Hepatocyte (in vitro differentiated cells): Measurements from ENCODE around the gene PHF12. TPM values are rescaled to one million over a fixed set of nuclear protein-coding genes. Genes with fewer than 3 reads are reported as not detected.

Experiments
- DNase-seq: peaks from one replicate; pipeline ENCODE4 v3.0.0-alpha.2; 2016; ENCODE audit warnings: low spot score
- H2AFZ ChIP-seq: fragments of 200-600 bp; sonication (generic); 2 replicates; pipeline ENCODE4 v1.6.0; 2016; ENCODE audit warnings: antibody characterized with exemption, mild to moderate bottlenecking
- H3K27ac ChIP-seq: fragments of 200-600 bp; sonication (generic); 2 replicates; pipeline ENCODE4 v1.5.1; 2016; ENCODE audit warnings: mild to moderate bottlenecking
- H3K27me3 ChIP-seq: fragments of 200-600 bp; sonication (generic); 2 replicates; pipeline ENCODE4 v1.6.1; 2016
- H3K36me3 ChIP-seq: fragments of 200-600 bp; sonication (generic); replicated peaks from 2 replicates; pipeline ENCODE4 v1.5.1; 2016; ENCODE audit warnings: low read depth; ENCODE audit not compliant: insufficient read depth
- H3K4me1 ChIP-seq: fragments of 200-600 bp; sonication (generic); 2 replicates; pipeline ENCODE4 v1.5.1; 2016; ENCODE audit warnings: mild to moderate bottlenecking, moderate library complexity; ENCODE audit not compliant: insufficient read depth
- H3K4me2 ChIP-seq: fragments of 200-600 bp; sonication (generic); 2 replicates; pipeline ENCODE4 v1.6.0; 2016
- H3K4me3 ChIP-seq: fragments of 200-600 bp; sonication (generic); 2 replicates; pipeline ENCODE4 v1.5.1; 2016; ENCODE audit warnings: mild to moderate bottlenecking
- H3K79me2 ChIP-seq: fragments of 200-600 bp; sonication (generic); 2 replicates; pipeline ENCODE4 v1.6.0; 2017; ENCODE audit warnings: mild to moderate bottlenecking
- H3K9me2 ChIP-seq: fragments of 200-600 bp; sonication (generic); replicated peaks from 2 replicates; pipeline ENCODE4 v1.6.0; 2017; ENCODE audit warnings: mild to moderate bottlenecking; ENCODE audit not compliant: insufficient read depth
- H3K9me3 ChIP-seq: fragments of 200-600 bp; sonication (generic); 2 replicates; pipeline ENCODE4 v1.5.1; 2016; ENCODE audit warnings: low read depth, mild to moderate bottlenecking
- H4K20me1 ChIP-seq: fragments of 200-600 bp; sonication (generic); 2 replicates; pipeline ENCODE4 v1.6.0; 2016; ENCODE audit warnings: mild to moderate bottlenecking; ENCODE audit not compliant: insufficient read depth, poor library complexity, severe bottlenecking
- EZH2 ChIP-seq: fragments of 200-600 bp; sonication (generic); IDR thresholded peaks from 2 replicates; pipeline ENCODE4 v1.6.1; 2016; ENCODE audit warnings: antibody characterized with exemption, mild to moderate bottlenecking, borderline replicate concordance
- EZH2phosphoT487 ChIP-seq: fragments of 200-600 bp; sonication (generic); IDR thresholded peaks from one replicate; pipeline ENCODE4 v1.6.1; 2018; ENCODE audit warnings: antibody characterized with exemption, mild to moderate bottlenecking, low read depth, moderate library complexity; ENCODE audit not compliant: unreplicated experiment, severe bottlenecking
- WGBS: methylation state at CpG from one replicate; pipeline ENCODE4 v1.1.6; 2016; ENCODE audit warnings: low lambda C conversion rate; ENCODE audit errors: missing lambda C conversion rate; 5-methylcytosine and 5-hydroxymethylcytosine counted together
- polyA plus RNA-seq: library from polyadenylated mRNA; unstranded; fragments of >200 nt; fragmentation: Nextera tagmentation; extraction: Ambion mirVana; gene quantifications from 2 replicates; pipeline ENCODE4 v1.2.1, GENCODE V29; 2016
- total RNA-seq: library from RNA; depleted of rRNA; stranded (reverse); fragments of >200 nt; gene quantifications from 2 replicates; pipeline ENCODE4 v1.2.3, GENCODE V29; 2014
- TF ChIP-seq, protein P1 (sequence below): fragments of 200-600 bp; sonication (generic); IDR thresholded peaks from 2 replicates; pipeline ENCODE4 v1.5.1; 2016; ENCODE audit warnings: antibody characterized with exemption, mild to moderate bottlenecking; ENCODE audit not compliant: poor library complexity

PHF12 gene
- total RNA-seq (18.2 and 19.0 TPM in 2 replicates), polyA plus RNA-seq (10.0 and 12.1 TPM in 2 replicates)

DNA sequence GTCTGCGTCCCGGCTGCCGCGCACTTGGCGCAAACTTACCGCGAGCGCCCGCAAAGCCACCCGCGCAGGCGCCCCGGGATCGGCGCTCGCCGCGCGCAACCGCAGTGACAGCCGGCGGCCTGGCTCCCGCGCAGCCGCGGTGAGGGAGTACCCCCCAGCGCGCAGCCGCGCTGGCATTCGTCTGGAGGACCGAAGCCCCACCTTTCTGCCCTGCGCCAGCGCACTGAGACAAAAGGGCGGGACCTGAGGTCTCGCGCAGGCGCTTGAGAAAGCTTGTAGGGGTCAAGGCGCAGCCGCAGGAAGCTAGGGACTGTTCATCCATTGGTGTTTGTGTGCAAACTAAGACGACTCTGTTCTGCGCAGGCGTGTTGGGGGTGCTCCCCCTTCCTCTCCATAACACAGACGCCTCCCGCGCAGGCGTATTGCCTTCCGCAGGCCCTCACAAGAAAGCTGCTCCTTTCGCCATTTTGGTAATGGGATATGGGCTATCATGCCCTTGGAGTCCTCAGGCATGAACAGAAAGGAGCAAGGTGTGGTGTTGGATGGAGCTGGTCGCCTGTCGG lies at the start of gene PHF12:
Gene PHF12 (minus strand): TSS at position 91 of the 563 bp plus-strand sequence. CDS start 558 bp downstream, outside the sequence.
- Histone ChIP-seq H3K27me3 (no peaks in the 10 kb centered on the region), H3K9me3 (no peaks in the 10 kb centered on the region), H3K79me2 (peaks cover 45% of the 10 kb centered on the region), H2AFZ (peak within 1 kb of the TSS; percentile 26), H4K20me1 (peaks cover 18% of the 10 kb centered on the region), H3K27ac (peak within 1 kb of the TSS; percentile 94), H3K4me2 (peak within 1 kb of the TSS; percentile 92), H3K4me3 (peak within 1 kb of the TSS; percentile 92), H3K9me2 (no peaks in the 10 kb centered on the region), H3K36me3 (no peaks in the 10 kb centered on the region), H3K4me1 (peaks cover 17% of the 10 kb centered on the region)
- TF ChIP-seq, protein P1, sequence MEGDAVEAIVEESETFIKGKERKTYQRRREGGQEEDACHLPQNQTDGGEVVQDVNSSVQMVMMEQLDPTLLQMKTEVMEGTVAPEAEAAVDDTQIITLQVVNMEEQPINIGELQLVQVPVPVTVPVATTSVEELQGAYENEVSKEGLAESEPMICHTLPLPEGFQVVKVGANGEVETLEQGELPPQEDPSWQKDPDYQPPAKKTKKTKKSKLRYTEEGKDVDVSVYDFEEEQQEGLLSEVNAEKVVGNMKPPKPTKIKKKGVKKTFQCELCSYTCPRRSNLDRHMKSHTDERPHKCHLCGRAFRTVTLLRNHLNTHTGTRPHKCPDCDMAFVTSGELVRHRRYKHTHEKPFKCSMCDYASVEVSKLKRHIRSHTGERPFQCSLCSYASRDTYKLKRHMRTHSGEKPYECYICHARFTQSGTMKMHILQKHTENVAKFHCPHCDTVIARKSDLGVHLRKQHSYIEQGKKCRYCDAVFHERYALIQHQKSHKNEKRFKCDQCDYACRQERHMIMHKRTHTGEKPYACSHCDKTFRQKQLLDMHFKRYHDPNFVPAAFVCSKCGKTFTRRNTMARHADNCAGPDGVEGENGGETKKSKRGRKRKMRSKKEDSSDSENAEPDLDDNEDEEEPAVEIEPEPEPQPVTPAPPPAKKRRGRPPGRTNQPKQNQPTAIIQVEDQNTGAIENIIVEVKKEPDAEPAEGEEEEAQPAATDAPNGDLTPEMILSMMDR = no peak
- TF ChIP-seq EZH2phosphoT487 = no peak
- TF ChIP-seq EZH2 = no peak
- DNase-seq = peak; percentile 100
- WGBS = 1% methylated on average over 38 of the region's 51 CpGs

DNA sequence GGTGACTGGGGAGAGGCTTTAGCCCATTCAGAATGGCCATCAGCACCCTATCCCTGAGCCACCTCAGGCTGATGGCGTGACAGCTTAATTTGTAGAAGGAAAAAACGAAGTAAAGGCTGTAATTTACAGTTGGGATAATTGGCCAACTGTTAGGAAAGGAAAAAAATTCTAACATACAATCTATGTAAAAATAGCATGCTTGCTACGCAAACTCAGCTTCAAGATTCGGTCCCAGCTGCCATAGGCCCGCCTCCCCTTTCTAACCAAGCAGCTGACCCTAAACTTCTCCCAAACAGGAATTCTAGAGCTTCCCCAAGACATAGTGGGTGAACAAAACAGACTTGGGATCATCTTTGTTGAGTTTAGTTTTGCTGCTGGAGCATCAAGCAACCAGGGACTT lies 49.7 kb upstream of the PHF12 start:
- WGBS = 86% methylated on average over 5 of the region's 5 CpGs
- no peak for TF ChIP-seq EZH2

DNA sequence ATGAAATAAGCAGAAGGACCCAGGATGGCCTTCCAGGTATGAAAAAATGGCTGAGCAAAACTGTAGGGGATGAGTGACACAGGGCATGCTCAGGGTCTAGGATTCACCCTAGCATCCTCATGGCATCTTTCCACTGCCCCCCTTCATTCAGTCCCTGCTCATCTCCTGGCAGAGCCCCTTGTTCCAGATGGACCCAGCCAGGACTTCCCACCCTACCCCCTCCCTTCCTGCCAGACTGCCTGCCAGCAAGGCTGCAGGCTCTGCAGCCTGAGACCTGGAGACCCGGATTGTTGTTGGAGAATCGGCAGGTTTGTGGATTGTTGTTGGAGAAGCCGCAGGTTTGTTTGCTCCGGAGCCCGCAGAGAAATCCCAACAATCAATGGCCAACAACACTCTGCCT lies 47.9 kb upstream of the PHF12 start:
- no peaks in the 10 kb centered on the region for H3K36me3 ChIP-seq
- no peak overlapping the region for H2AFZ ChIP-seq
- 41% methylated on average over 5 of the region's 5 CpGs for WGBS
- no peak for DNase-seq
- no peaks in the 10 kb centered on the region for H3K9me2 ChIP-seq
- H4K20me1 ChIP-seq = no peaks in the 10 kb centered on the region
- TF ChIP-seq EZH2 (no peak), EZH2phosphoT487 (no peak)
- TF ChIP-seq, protein P1 = no peak
- H3K27ac ChIP-seq = no peak overlapping the region
- no peaks in the 10 kb centered on the region for H3K9me3 ChIP-seq
- no peak overlapping the region for H3K4me2 ChIP-seq
- peaks cover 48% of the 10 kb centered on the region for H3K27me3 ChIP-seq
- H3K4me3 ChIP-seq = no peak overlapping the region
- no peaks in the 10 kb centered on the region for H3K79me2 ChIP-seq
- no peaks in the 10 kb centered on the region for H3K4me1 ChIP-seq

More for the DNA sequence above, 49.7 kb upstream of the PHF12 start:
- H3K4me1 ChIP-seq = no peaks in the 10 kb centered on the region
- H3K79me2 ChIP-seq = no peaks in the 10 kb centered on the region
- H3K27ac ChIP-seq = no peak overlapping the region
- H3K9me2 ChIP-seq = no peaks in the 10 kb centered on the region
- no peaks in the 10 kb centered on the region for H4K20me1 ChIP-seq
- H3K9me3 ChIP-seq = no peaks in the 10 kb centered on the region
- H2AFZ ChIP-seq = no peak overlapping the region
- H3K36me3 ChIP-seq = no peaks in the 10 kb centered on the region
- H3K4me3 ChIP-seq = no peak overlapping the region
- DNase-seq = no peak
- H3K27me3 ChIP-seq = peaks cover 64% of the 10 kb centered on the region
- H3K4me2 ChIP-seq = no peak overlapping the region

DNA sequence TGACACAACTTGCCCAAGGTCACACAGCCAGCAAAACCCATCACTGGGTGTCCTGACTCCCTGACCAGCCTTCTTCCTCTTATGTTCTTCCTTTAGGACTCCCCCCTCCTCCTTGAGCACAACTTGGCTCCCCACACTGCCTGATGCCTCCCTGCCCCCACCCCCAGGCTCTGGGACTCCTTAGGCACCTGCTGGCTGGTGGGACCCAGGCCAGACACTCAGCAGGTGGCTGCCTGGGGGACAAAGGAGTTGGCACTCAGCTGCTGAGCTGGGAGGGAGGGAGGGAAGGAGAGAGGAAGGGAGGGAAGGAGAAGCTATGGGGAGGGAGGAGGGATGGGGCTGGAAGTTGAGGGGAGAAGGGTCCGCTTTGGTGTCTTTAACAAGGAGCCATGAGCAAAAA lies 46.5 kb upstream of the PHF12 start:
- no peak overlapping the region for H3K4me2 ChIP-seq
- H3K9me2 ChIP-seq = no peaks in the 10 kb centered on the region
- no peak for DNase-seq
- no CpG with 5 or more reads among the region's 1 CpG for WGBS
- H3K36me3 ChIP-seq = no peaks in the 10 kb centered on the region
- H2AFZ ChIP-seq = no peak overlapping the region
- H3K9me3 ChIP-seq = no peaks in the 10 kb centered on the region
- H3K27me3 ChIP-seq = peaks cover 34% of the 10 kb centered on the region
- no peaks in the 10 kb centered on the region for H3K79me2 ChIP-seq
- H3K27ac ChIP-seq = no peak overlapping the region
- no peaks in the 10 kb centered on the region for H3K4me1 ChIP-seq
- H3K4me3 ChIP-seq = no peak overlapping the region
- H4K20me1 ChIP-seq = no peaks in the 10 kb centered on the region
- TF ChIP-seq, protein P1 = no peak
- no peak for TF ChIP-seq EZH2
- TF ChIP-seq EZH2phosphoT487 = no peak
